C4-2B (cell line): ENCODE results near the gene TYW3.

ENCODE experiments used
- CTCF ChIP-seq: fragments of 450-650 bp; conservative IDR thresholded peaks from 2 replicates; pipeline ENCODE4 v1.5.1; 2017; ENCODE audit warnings: mild to moderate bottlenecking
- ZFX ChIP-seq: fragments of 450-650 bp; IDR thresholded peaks from 2 replicates; pipeline ENCODE4 v1.6.1; 2017

GRCh38 chr1:74785944-74786343 lies 53.0 kb downstream of the TYW3 start:
- TF ChIP-seq CTCF: no peak
- TF ChIP-seq ZFX: no peak
